Inflammatory macrophage treated with lipopolysaccharide for 4 hours (primary cell): ENCODE data around the gene CDK6.
"Not testable (repeated sequence)": the region's sequence is repeated elsewhere in the genome, so short reads cannot be mapped to it uniquely, and the experiment has no call there.

Experiments used
- DNase-seq: peaks from one replicate; pipeline ENCODE4 v3.0.0-alpha.2; 2020

The CDK6 gene

GRCh38 chr7:92612501-92612900, 223.9 kb downstream of the CDK6 start:
- no peak for DNase-seq

DNA sequence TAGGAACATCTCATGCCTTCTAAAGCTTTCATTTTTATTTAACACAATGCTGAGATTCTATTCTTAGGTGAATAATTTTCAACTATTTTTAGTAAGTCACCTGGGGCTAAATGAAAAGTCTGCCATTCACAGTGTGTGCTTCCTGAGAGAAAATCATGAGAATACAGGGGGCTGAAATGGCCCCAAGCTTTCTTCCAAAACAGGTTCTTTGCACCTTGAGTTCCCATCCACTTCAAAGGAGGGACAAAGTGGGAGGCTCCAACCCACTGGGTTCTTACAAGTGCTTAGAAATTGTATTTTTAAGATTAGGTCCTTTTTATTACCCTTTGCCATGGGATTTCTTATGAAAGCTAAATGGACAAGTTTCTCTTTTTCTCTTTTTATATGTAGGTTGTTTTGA, 224.6 kb downstream of the CDK6 start:
- DNase-seq, result no peak

- DNase-seq, result peak; percentile 24
These were observed 226.4 kb downstream of the CDK6 start for GRCh38 chr7:92609921-92610518.

DNA sequence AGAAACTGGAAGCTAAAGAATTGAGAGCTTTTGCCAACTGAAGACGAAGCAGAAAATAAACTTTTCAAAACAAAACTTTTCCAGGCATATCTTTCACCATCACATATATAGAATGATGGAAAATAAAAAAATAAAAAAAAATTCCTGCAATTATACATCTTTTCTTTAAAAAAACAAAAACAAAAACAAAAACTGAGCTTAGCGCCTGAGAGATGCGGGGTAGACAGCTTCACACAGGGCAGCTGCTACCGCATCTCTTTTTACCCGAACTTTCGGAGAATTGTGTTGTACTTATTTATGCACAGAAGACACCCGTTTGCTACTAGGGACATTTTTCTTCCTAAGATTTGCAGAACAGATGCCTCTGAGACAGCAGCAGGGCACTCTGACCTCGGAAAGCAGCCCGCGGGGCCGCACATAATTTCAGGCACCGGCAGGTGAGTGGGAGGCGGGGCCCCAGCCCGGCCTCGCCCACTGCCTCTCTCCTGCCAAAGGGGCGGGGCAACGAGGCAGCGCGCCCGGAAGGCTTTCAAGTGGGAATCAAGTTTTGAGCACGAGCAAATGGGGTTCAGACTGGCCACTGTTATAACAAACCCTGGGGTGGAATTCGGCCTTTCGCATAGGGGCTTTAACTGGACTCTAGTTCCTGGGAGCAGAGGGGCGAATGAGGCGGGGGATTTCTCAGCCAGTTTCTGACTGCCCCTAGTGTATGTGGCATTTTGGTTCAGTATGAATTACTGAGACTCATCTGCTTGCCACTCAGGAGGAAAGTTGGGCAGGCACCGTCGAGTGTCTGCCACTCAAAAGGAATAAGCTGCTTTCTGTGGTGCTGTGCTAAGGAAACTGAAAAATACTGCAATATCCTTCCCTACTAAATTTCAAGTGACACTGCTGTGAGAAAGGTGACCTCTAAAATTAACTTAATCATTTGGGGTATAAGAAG, 227.7 kb downstream of the CDK6 start:
- DNase-seq, result no peak

DNA sequence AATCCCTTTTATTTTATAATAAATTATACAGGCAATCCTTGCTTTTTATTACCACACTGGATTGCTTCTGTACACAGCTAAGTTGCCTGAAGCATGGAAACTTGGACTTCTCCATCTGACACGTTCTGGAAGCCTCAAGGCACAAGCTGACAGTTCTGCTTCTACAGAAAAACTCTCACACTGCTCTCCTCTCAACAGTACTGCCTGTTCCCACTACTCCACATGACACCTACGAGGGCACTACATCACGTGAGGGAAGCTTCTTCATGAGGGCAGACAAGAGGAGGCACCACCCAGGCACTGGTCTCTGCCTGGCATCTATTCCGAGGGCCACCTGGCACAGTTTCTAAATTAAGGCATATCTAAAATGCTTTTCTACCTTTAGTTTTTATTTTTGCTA, 229.4 kb downstream of the CDK6 start:
- no peak for DNase-seq

DNA sequence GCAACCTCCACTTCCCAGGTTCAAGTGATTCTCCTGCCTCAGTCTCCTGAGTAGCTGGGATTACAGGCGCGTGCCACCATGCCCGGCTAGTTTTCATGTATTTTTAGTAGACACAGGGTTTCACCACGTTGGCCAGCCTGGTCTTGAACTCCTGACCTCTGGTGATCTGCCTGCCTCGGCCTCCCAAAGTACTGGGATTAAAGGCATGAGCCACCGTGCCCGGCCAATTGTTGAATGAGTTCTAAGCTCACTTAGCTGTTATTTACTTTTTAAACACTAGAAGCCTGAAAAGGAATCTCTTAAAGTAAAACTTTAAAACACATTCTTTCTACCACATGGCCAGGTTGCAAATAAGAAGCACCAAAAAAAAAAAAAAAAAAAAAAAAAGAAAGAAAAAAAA, 231.9 kb downstream of the CDK6 start:
- DNase-seq, result not testable (repeated sequence)

- no peak for DNase-seq
These were observed 233.3 kb downstream of the CDK6 start for GRCh38 chr7:92603089-92603445.

DNA sequence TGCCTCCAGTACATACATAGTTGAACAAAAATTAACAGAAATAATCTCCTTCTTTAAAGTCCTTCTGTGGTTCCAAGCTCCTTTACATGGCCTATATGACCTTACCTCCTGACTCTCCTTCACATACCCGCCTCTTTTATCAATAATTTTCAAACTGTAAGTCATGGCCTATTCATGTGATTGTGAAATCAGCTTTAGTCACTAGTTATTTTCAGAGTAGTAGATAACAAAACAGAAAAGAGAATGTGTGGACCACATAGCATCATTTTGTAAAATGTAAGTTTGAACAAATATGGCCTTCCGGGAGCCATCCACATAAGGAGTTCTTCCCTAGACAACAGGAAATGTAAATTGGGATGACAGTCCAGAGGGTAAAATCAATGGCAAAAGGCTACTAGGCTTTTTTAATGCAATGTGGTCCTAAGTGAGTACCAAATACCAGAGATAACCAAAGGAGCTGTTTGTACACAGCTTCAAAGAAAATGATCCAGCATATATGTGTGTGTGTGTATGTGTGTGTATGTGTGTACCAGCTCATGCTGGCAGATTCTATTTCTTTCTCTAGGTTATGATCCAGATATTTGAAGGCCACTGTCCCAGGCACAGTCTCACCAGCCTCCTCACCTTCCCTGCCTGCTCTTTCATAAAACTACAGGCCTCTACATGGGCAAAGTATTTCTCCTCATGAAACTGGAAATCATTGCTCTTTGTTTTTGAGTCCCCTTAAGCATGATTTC, 233.9 kb downstream of the CDK6 start:
- no peak for DNase-seq

DNA sequence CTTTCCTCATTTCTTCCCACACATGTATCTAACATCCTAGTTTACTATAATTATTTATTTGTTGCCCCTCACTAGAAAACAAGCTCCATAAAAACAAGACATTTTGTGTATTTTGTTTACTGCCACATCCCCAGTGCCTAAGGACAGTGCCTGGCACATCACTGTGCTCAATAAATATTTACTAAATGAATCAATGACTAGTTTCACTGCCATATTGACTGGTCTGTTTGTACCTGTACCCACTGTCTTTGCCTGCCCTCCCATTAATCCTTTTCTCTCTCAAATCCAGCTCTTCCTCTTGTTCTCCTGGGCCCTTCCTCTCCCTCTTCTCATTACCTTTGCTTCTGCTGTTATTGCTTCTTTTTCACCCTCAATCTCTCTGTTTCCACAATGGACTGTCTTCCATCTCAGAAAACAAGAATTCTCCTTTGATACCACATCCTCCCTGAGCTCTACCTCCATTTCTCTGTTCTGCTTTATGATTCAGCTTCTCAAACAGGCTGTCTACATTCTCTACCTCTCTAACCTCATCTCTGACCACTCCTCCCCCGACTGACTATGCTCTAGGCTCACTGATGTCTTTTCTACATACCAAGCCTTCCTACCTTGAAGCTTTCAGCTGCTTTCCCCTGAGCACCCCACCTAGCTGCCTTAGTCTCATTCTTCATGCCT, 237.9 kb downstream of the CDK6 start:
- DNase-seq, result no peak

- no peak for DNase-seq
These were observed 241.1 kb downstream of the CDK6 start for GRCh38 chr7:92595281-92595680.

DNA sequence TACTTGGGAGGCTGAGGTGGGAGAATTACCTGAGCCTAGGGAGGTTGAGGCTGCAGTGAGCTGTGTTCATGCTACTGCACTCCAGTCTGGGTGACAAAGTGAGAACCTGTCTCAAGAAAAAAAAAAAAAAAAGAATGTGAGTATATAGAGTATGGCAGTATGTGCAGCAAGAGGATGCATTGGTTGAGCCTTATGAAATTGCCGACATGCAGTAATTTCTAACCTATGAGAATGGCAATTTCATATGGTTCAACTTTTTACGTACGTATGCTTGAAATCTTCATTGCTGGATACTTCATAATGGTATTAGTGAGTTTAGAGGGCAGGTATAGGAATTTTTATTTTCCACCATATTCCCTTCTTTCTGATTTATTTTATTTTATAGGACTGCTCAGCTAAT, 241.6 kb downstream of the CDK6 start:
- DNase-seq, result no peak

GRCh38 chr7:92590711-92591310, 245.6 kb downstream of the CDK6 start:
- DNase-seq, result no peak

GRCh38 chr7:92589056-92589455, 247.3 kb downstream of the CDK6 start:
- DNase-seq, result no peak

DNA sequence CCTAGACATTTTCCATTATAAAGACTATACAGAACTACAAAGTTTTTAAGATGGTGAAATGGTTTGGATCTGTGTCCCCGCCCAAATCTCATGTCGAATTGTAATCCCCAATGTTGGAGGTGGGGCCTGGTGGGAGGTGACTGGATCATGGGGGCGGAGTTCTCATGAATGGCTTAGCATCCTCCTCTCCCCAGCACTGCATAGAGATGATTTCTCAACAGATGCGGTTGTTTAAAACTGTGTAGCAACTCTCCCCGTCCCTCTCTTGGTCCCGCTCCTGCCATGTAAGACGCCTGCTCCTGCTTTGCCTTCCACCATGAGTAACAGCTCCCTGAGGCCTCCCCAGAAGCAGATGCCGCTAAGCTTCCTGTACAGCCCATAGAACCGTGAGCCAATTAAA, 247.8 kb downstream of the CDK6 start:
- DNase-seq, result peak; percentile 24

DNA sequence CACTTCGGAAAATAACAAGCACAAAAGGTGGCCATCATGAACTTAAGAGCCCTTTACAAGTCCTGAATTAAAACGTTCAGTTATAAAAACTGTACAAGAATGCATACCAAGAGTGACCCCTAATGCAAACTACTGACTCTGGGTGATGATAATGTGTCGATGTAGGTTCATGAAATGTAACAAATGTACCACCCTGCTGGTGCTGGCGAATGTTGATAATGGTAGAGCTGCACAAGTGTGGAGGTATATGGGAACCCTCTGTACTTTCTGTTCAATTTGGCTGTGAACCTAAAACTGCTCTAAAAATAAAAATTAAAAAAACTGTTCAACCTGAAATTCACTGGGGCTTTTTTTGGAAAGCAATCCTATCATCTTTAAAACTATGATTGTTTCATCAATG, 249.5 kb downstream of the CDK6 start:
- no peak for DNase-seq

GRCh38 chr7:92586403-92586802, 250.0 kb downstream of the CDK6 start:
- DNase-seq, result peak; percentile 23

GRCh38 chr7:92584953-92585352, 251.4 kb downstream of the CDK6 start:
- peak; percentile 11 for DNase-seq

DNA sequence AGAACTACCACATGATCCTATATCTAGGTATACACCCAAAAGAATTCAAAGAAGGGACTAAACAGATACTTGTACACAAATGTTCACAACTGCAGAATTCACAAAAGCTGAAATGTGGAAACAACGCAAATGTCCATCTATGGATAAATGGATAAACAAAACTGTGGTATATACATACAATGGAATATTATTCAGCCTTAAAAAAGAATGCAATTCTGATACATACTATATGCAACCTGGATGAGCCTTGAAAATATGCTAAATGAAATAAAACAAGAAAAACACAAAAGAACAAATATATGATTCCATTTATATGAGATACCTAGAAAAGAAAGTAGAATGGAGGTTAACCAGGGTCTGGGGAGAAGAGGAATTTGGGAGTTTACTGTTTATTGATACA, 253.4 kb downstream of the CDK6 start:
- no peak for DNase-seq

- DNase-seq, result no peak
These were observed 260.1 kb downstream of the CDK6 start for GRCh38 chr7:92576296-92576695.

- DNase-seq, result peak; percentile 8
These were observed 267.2 kb downstream of the CDK6 start for GRCh38 chr7:92569137-92569536.

DNA sequence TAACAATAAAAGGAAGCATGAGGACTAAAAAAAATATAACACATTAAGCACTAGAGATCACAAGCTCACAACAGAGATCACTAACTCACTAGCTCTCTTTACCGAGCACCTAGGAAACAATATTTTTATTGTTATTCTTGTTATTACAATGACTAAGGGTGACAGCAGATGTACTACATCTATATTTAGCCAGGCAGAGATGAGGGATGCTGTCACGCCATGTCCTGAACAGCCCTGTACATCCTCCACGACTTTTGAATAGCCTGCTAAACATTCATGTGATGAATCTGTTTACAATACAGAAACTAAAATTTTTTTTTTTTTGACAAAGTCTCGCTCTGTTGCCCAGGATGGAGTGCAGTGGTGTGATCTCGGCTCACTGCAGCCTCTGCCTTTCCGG, 268.9 kb downstream of the CDK6 start:
- no peak for DNase-seq

- DNase-seq, result no peak
These were observed 273.0 kb downstream of the CDK6 start for GRCh38 chr7:92563345-92563744.

DNA sequence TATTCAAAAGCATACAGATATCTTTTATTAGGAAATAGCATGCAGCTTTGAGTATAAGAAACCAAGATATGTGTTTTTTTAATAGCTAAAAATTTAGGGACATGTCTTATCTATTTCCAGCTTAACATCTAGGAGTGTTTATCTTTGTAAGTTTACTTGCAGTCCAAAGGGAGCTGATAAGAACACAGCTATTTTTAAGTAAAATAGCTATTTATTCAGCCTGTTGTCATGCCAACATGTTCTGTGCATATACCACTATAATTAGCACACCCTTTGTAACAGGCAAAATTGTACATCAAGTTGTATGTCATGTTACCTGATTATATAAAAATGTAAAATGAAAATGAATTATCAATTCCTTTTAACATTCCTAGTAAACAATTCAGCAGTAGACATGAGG, 275.8 kb downstream of the CDK6 start:
- DNase-seq, result no peak
